NCI-H2107 treated with DMSO at 0.1 percent for 48 hours (cell line): Measurements from ENCODE around the gene TP63.
"Not testable (repeated sequence)": the region's sequence is repeated elsewhere in the genome, so short reads cannot be mapped to it uniquely, and the experiment has no call there.

Source experiments
- DNase-seq: peaks from one replicate; lab custom pipeline; 2025; ENCODE audit not compliant: unreplicated experiment; lab: John Stamatoyannopoulos, UW

Gene TP63

DNA sequence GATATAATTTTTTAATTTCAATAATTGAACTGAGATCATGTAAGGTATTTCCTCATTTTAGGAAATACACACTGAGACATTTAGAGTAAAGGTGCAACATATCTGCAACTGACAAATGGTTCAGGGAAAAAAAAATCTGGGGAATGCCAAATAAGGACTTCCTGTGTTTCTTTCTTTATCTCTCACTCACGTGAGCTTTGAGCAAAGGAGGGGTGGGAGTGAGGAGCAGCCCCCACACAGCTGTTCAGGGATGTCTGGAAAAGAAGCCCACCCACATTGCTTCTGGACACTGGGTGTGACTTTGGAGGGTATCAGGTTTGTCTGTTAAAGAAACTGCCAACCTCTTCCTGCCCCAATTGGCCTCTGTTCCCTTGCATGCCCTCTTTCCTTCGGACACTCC, 5.6 kb upstream of the TP63 start:
- DNase-seq, result no peak

DNA sequence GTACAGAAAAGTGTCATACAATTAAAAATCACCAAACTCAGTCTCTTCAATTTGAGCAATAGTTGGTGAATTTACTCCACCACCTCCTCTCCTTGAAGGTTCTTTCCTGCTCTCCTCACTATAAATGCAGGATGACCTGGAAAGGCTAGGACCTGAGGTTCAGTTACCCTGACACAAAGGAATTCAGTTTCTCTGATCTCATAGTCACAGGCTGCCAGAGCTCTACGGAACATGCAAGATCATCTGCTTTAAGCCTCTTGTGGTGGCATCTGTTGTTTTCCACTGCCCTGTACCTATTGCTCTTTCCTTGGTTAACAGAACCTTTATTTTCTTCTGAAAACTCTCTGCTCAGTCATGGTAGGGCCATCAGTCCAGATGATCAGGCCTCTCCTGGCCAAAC, 4.9 kb upstream of the TP63 start:
- no peak for DNase-seq

GRCh38 chr3:189629803-189630455, 1.3 kb upstream of the TP63 start:
- no peak for DNase-seq

- no peak for DNase-seq
These were observed 319 bp upstream of the TP63 start for GRCh38 chr3:189630767-189631372.

DNA sequence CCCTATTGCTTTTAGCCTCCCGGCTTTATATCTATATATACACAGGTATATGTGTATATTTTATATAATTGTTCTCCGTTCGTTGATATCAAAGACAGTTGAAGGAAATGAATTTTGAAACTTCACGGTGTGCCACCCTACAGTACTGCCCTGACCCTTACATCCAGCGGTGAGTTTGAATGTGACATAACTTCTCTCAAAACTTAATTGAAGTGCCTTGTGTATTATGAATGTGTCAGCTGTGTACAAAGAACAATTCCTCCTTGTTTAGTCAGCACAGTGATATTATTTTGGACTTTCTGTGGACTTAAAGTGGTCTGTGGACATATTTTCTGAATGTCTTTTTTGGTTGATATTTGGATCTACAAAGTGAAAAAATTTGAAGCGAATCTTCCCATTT, 220 bp downstream of the TP63 start:
- no peak for DNase-seq

GRCh38 chr3:189632242-189632641, 1.1 kb downstream of the TP63 start:
- no peak for DNase-seq

DNA sequence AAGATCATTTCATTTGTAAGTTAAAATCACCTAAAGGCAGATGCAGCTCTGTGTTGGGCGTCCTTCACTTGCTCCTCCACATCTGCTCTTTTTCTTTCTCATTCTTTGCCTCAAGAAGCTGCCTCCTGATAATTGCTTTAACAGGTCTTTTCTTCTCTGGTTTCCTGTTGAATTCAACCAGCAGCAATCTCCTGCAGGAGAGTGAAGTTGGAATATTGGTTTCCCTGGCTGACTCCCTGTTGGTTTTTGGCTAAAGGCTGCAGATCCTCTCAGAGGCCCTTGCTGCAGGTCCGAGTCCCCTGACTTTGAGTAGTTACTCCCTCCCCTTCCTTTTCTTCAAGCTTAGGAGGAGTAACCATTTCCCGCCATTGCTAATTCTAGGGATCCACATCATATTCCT, 4.2 kb downstream of the TP63 start:
- no peak for DNase-seq

GRCh38 chr3:189636048-189636447, 4.9 kb downstream of the TP63 start:
- no peak for DNase-seq

DNA sequence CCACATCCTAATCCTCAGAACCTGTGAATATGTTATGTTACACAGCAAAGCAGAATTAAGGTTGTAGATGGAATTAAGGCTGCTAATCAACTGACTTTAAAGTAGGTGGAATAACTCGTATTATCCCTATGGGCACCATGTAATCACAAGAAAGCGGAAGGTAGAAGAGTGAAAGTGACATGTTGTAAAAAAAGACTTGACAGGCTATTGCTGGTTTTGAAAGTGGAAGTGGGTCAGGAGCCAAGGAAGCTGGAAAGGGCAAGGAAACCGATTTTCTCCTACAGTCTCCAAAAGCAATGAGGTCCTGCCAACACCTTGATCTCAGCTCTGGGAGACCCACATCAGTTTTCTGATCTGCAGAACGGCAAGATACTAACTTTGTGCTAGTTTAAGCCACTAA, 6.6 kb downstream of the TP63 start:
- no peak for DNase-seq

- no peak for DNase-seq
These were observed 7.3 kb downstream of the TP63 start for GRCh38 chr3:189638276-189639031.

DNA sequence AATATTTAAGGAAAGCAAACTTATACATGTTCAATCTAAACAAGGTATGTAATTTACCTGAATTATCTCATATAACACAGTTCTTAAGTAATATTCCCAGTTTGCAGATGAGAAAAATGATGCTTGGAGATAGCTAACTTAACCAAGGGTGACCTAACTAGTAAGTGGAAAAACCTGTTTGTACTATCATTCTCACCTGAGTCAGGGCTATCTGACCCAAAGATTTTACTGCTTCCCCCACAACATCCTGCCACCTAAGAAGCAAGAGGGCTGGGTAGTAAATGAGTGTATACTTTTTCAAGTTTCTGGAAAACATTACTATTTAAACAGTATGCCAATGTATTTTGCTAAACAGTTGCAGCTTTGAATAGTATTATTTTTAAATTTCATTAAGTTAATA, 10.6 kb downstream of the TP63 start:
- DNase-seq, result no peak

DNA sequence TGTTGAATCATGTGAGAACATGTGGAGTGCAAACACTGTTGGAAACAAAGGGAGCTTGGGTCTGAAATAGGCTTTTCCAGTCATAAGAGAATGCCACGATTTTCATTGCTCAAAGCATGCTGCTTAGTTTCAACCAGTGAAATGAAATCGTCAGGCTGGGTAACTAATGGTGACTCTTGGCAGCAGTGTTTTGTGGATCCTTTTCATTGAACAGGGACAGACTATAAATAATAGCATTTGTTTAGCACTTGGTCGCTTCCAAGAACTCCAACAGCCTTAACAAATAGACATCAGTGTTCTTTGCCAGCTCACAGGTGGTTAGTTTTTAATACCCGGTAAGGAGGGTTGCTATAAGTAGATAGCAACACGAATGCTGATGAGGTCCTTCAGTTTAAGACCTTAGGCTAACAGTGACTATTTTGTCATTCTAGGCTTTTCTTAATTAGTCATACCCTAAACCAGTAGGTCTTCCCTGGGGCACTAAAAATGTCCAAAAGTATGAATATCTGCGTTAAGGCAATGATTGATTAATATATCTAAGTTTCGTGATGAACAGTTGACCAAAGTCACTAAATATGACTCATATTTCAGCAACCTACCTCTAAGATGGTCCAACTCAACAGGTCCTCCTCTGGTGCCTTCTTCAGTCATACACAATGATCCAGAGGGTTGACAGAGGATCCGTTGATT, 15.8 kb downstream of the TP63 start:
- DNase-seq, result no peak

- no peak for DNase-seq
These were observed 20.9 kb downstream of the TP63 start for GRCh38 chr3:189652042-189652441.

DNA sequence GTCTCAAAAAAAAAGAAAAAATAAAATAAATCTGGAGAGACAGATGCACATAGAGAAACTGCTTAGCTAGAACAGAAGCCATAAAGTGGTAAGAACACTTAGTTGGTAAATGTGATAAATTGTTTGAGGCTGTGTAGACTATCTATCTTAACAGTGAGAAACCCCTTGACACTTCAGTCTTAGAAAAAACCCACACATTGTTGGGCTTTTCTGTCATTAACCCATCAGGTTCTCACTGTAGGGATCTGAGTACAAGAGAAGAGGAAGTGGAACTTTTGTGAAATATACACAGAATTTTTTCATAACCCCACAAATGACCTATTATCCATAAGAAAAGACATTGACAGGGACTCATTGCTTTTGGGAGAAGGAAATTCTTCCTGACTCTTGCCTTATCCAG, 24.4 kb downstream of the TP63 start:
- DNase-seq, result no peak

- no peak for DNase-seq
These were observed 28.4 kb downstream of the TP63 start for GRCh38 chr3:189659571-189659970.

- DNase-seq, result no peak
These were observed 33.1 kb downstream of the TP63 start for GRCh38 chr3:189664311-189664710.

DNA sequence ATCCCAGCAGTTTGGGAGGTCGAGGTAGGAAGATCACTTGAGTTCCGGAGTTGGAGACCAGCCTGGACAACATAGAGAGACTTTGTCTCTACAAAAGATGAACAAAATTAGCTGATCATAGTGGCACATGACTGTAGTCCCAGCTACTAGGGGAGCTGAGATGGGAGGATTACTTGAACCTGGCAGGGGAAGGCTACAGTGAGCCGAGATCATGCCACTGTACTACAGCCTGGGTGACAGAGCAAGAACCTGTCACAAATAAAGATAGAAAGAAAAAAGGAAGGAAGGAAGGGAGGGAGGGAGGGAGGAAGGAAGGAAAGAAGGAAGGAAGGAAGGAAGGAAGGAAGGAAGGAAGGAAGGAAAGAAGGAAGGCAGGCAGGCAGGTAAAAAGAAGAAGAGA, 41.2 kb downstream of the TP63 start:
- not testable (repeated sequence) for DNase-seq

- DNase-seq, result no peak
These were observed 42.3 kb downstream of the TP63 start for GRCh38 chr3:189673535-189673934.

GRCh38 chr3:189674249-189674913, 43.2 kb downstream of the TP63 start:
- DNase-seq, result no peak

DNA sequence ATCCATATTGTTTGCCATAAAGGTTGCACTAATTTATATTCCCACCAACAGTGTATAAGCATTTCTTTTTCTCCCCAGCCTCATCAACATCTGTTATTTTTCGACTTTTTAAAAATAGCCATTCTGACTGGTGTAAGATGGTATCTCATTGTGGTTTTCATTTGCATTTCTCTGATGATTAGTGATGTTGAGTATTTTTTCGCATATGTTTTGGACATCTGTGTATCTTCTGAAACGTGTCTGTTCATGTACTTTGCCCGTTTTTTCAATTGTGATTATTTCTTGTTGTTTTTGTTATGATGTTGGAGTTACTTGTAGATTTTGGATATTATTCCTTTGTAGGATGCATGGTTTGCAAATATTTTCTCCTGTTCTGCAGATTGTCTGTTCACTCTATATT, 46.5 kb downstream of the TP63 start:
- no peak for DNase-seq

DNA sequence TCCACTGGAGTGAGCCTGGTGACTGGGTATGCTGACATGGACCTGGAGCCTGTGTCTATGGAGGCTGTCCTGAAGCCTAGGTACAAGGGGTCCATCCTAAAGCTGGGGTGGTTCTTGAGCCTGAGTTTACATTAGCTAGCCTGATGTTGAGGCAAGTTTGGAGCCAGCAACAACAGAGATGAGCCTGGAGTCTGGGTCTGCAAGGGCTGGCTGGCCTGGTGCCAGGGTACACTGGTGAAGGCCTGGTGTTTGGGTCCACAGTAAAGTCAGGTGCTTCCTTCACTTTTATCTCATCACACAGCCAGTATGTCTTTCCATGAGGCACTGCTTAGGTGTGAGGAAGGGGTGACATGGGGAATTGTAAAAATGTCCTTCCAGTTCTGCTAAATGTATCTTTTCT, 49.5 kb downstream of the TP63 start:
- DNase-seq, result no peak
